ENCODE results near the gene CYB5RL. TPM values are rescaled to one million over a fixed set of nuclear protein-coding genes. Genes with fewer than 3 reads are reported as not detected.

CYB5RL gene
- total and polyA plus RNA-seq, 10 donors, result 1.3 to 15.1 (median 8.9) TPM

DNA sequence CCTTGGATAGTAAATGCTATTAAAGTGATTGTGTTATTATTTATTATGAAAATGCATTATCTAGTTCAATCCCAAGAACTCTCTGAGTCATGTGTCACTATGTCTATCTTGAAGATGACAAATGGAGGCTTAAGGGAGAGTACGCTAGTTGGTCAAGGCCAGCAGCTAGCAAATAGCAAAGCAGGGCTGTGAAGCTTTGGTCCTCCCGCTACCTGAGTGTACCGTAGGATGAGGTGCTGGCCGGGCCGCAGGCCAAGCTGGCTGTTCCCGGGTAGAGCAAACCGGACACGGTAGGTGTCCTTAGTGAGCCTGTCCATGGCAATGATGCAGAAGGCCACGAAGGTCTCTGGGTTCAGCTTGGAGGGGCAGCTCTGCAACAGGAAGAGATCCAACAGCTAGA lies 9.3 kb downstream of the CYB5RL start:
- 89 to 95% (median 91%) methylated on average over 9 of the region's 9 CpGs for WGBS, 5 donors
- intact Hi-C loops (cut with DNase I; ENCODE audit: low total_unique reads), result no loop called here
- DNase-seq, result no peak
- Histone ChIP-seq H3K27me3 (replicated peaks in 1 of 7) (no peaks in the 10 kb centered on the region), H3K36me3 (peaks cover 0 to 100% (median 61%) of the 10 kb centered on the region in 6 donors), H3K4me3 (no peak overlapping the region), H3K27ac (no peak overlapping the region), H3K4me1 (no peaks in the 10 kb centered on the region), H3K9me3 (no peaks in the 10 kb centered on the region)
- no peak for TF ChIP-seq POLR2AphosphoS5 (IDR thresholded peaks at IDR 0.05)
- TF ChIP-seq POLR2A (IDR thresholded peaks at IDR 0.05), result no peak
- TF ChIP-seq, protein P1, sequence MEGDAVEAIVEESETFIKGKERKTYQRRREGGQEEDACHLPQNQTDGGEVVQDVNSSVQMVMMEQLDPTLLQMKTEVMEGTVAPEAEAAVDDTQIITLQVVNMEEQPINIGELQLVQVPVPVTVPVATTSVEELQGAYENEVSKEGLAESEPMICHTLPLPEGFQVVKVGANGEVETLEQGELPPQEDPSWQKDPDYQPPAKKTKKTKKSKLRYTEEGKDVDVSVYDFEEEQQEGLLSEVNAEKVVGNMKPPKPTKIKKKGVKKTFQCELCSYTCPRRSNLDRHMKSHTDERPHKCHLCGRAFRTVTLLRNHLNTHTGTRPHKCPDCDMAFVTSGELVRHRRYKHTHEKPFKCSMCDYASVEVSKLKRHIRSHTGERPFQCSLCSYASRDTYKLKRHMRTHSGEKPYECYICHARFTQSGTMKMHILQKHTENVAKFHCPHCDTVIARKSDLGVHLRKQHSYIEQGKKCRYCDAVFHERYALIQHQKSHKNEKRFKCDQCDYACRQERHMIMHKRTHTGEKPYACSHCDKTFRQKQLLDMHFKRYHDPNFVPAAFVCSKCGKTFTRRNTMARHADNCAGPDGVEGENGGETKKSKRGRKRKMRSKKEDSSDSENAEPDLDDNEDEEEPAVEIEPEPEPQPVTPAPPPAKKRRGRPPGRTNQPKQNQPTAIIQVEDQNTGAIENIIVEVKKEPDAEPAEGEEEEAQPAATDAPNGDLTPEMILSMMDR (IDR thresholded peaks at IDR 0.05 in 8 of 11, conservative IDR thresholded peaks at IDR 0.05 in 3 of 11), result no peak

DNA sequence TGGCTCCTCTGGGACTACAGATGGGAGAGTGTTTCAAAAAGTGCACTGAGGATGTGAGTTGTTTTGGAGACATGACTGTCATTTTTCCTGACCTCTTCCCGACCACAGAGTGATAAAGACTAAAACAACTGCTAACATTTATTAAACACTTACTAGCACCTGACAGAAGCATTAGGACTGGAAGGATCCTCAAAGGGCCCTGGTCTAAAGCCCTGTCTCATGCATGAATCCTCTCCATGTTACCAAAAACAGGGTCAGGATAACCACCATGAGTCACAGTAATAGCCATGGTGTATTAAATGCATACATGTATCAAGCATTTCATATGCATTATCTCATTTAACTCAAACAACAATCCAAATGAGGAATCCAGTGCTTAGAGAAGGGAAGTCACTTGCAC lies 11.5 kb downstream of the CYB5RL start:
- intact Hi-C loops (cut with DNase I; ENCODE audit: low total_unique reads), result no loop called here

DNA sequence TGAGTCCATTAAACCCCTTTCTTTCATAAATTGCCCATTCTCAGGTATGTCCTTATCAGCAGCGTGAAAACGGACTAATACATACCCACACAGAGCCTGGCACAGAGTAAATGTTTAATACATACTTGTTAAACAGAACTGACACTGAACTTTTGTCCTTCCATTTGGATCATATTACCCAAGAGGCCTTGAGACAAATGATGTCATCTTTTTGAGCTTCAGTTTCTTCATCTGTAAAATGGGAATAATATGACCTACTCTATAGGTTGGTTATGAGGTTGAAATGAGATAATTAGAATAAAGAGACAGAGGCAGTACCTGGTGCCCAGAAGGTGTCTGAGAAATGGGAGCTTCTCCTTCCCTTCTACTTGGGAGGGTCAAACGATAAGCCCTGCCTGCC lies 13.8 kb downstream of the CYB5RL start:
- Histone ChIP-seq H3K4me3 (no peak overlapping the region), H3K9me3 (no peaks in the 10 kb centered on the region), H3K36me3 (peaks cover 0 to 84% (median 33%) of the 10 kb centered on the region in 6 donors), H3K27me3 (replicated peaks in 1 of 7) (no peaks in the 10 kb centered on the region), H3K27ac (no peak overlapping the region), H3K4me1 (no peaks in the 10 kb centered on the region)
- TF ChIP-seq POLR2AphosphoS5 (IDR thresholded peaks at IDR 0.05) (no peak), POLR2A (IDR thresholded peaks at IDR 0.05) (no peak)
- TF ChIP-seq, protein P1 (IDR thresholded peaks at IDR 0.05 in 8 of 11, conservative IDR thresholded peaks at IDR 0.05 in 3 of 11), result no peak
- DNase-seq, result no peak
- intact Hi-C loops (cut with DNase I; ENCODE audit: low total_unique reads), result no loop called here
- 91 to 97% (median 95%) methylated on average over 3 of the region's 3 CpGs for WGBS, 5 donors

More for the DNA sequence above, 11.5 kb downstream of the CYB5RL start:
- H3K4me3 ChIP-seq, result no peak overlapping the region
- H3K27ac ChIP-seq, result no peak overlapping the region
- H3K4me1 ChIP-seq, result no peaks in the 10 kb centered on the region
- no peaks in the 10 kb centered on the region for H3K9me3 ChIP-seq
- DNase-seq, result no peak
- WGBS, 5 donors, result 86 to 100% (median 88%) methylated on average over 1 of the region's 1 CpG
- no peaks in the 10 kb centered on the region for H3K27me3 ChIP-seq (replicated peaks in 1 of 7)
- no peak for TF ChIP-seq POLR2AphosphoS5 (IDR thresholded peaks at IDR 0.05)
- TF ChIP-seq, protein P1 (IDR thresholded peaks at IDR 0.05 in 8 of 11, conservative IDR thresholded peaks at IDR 0.05 in 3 of 11), result no peak
- no peak for TF ChIP-seq POLR2A (IDR thresholded peaks at IDR 0.05)
- peaks cover 0 to 96% (median 44%) of the 10 kb centered on the region in 6 donors for H3K36me3 ChIP-seq

DNA sequence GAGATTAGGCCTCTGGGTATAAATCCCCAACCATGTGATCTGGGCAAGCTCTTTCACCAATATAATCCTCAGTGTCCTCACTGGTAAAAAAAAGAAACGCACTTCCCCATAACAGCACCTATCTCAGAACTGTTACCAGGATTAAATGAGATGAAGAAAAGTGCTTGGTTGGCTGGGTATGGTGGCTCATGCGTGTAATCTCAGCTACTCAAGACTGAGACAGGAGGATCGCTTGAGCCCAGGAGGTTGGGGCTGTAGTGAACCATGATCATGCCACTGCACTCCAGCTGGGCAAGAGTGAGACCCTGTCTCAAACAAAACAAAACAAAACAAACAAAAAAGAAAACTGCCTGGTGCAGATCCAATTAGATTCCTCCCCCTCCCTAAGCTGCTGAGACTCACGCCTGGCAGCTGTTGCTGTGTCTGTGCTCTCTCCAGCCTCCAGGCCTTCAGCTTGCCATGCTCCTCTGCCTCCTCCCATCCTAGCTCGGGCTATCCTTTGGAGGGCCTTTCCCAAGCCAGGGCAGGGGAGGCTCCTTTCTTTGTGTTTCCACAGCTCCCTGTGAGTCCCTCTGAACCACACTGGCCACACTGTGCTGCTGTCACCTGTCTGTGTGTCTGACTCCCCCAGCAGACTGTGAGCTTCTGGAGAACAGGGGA lies 19.0 kb downstream of the CYB5RL start:
- H3K27ac ChIP-seq, result no peak overlapping the region
- peak; percentile 31 for DNase-seq
- H3K27me3 ChIP-seq (replicated peaks in 1 of 7), result no peaks in the 10 kb centered on the region
- H3K4me3 ChIP-seq, result no peak overlapping the region
- intact Hi-C loops (cut with DNase I; ENCODE audit: low total_unique reads), result no loop called here
- 92 to 97% (median 95%) methylated on average over 5 of the region's 5 CpGs for WGBS, 5 donors
- TF ChIP-seq POLR2A (IDR thresholded peaks at IDR 0.05) (no peak), POLR2AphosphoS5 (IDR thresholded peaks at IDR 0.05) (no peak)
- TF ChIP-seq, protein P1 (IDR thresholded peaks at IDR 0.05 in 8 of 11, conservative IDR thresholded peaks at IDR 0.05 in 3 of 11), result no peak
- no peaks in the 10 kb centered on the region for H3K4me1 ChIP-seq
- no peaks in the 10 kb centered on the region for H3K9me3 ChIP-seq
- peaks cover 0 to 83% (median 12%) of the 10 kb centered on the region in 6 donors for H3K36me3 ChIP-seq
